Right forelimb (tissue), 1 donor: Measurements from ENCODE around the gene ERCC2.
"Not testable (repeated sequence)": the region's sequence is repeated elsewhere in the genome, so short reads cannot be mapped to it uniquely, and the experiment has no call there.

Source experiments
- DNase-seq: peaks from one replicate; pipeline ENCODE4 v3.0.0-alpha.2; 2018

ERCC2 gene

GRCh38 chr19:45370410-45371204 lies at the start of gene ERCC2:
TSS of gene ERCC2 (minus strand) at chr19:45370573. CDS start at chr19:45370540, 33 bp downstream.
- peak; percentile 100 for DNase-seq

- no peak for DNase-seq
Measured at GRCh38 chr19:45419895-45420294, 49.5 kb upstream of the ERCC2 start.

- no peak for DNase-seq
Measured at GRCh38 chr19:45419396-45419795, 49.0 kb upstream of the ERCC2 start.

GRCh38 chr19:45418802-45419201 lies 48.4 kb upstream of the ERCC2 start:
- no peak for DNase-seq

GRCh38 chr19:45417151-45417550 lies 46.8 kb upstream of the ERCC2 start:
- no peak for DNase-seq

GRCh38 chr19:45414468-45414867 lies 44.1 kb upstream of the ERCC2 start:
- no peak for DNase-seq

- no peak for DNase-seq
Measured at GRCh38 chr19:45413497-45413896, 43.1 kb upstream of the ERCC2 start.

GRCh38 chr19:45410330-45410729 lies 40.0 kb upstream of the ERCC2 start:
- not testable (repeated sequence) for DNase-seq

- no peak for DNase-seq
Measured at GRCh38 chr19:45409557-45409920, 39.2 kb upstream of the ERCC2 start.

GRCh38 chr19:45408830-45409556 lies 38.6 kb upstream of the ERCC2 start:
- no peak for DNase-seq

- DNase-seq = no peak
Measured at GRCh38 chr19:45408121-45408520, 37.7 kb upstream of the ERCC2 start.

- DNase-seq = not testable (repeated sequence)
Measured at GRCh38 chr19:45407585-45407984, 37.2 kb upstream of the ERCC2 start.

- DNase-seq = no peak
Measured at GRCh38 chr19:45407091-45407375, 36.7 kb upstream of the ERCC2 start.

- DNase-seq = peak; percentile 87
Measured at GRCh38 chr19:45406226-45407090, 36.1 kb upstream of the ERCC2 start, which contains the start of gene POLR1G. TSS of gene POLR1G (plus strand) at chr19:45406644. CDS start at chr19:45406697, 53 bp downstream.

- peak; percentile 86 for DNase-seq
Measured at GRCh38 chr19:45405435-45406225, 35.3 kb upstream of the ERCC2 start.

- DNase-seq = no peak
Measured at GRCh38 chr19:45404557-45405434, 34.4 kb upstream of the ERCC2 start, which contains the start of gene PPP1R13L. TSS of gene PPP1R13L (minus strand) at chr19:45405069. CDS start at chr19:45398318, 6,751 bp downstream.

- no peak for DNase-seq
Measured at GRCh38 chr19:45403781-45404556, 33.6 kb upstream of the ERCC2 start.

GRCh38 chr19:45403272-45403671 lies 32.9 kb upstream of the ERCC2 start:
- DNase-seq = no peak

GRCh38 chr19:45402298-45403061 lies 32.1 kb upstream of the ERCC2 start:
- no peak for DNase-seq

GRCh38 chr19:45401815-45402214 lies 31.4 kb upstream of the ERCC2 start:
- no peak for DNase-seq
